Cardiac septum (tissue), 1 donor: Measurements from ENCODE around the gene HSD11B1L. TPM values are rescaled to one million over a fixed set of nuclear protein-coding genes. Genes with fewer than 3 reads are reported as not detected.

Source experiments
- DNase-seq: peaks from one replicate; pipeline ENCODE4 v3.0.0-alpha.2; 2020; ENCODE audit warnings: low spot score
- intact Hi-C: fragments of 100-400 bp; cut with DNase I; formaldehyde crosslinking; loops from one replicate; pipeline ENCODE4 v1.14.0; 2022
- long read RNA-seq: library from polyadenylated mRNA; unstranded; transcript quantifications from one replicate; pipeline ENCODE4 v2.0.0, GENCODE V29; 2021
- total RNA-seq: library from RNA; stranded (reverse); fragmentation: NEBNext Ultra II Directional; extraction: Animal tissue kit (Norgen Biotek cat#: 25700); gene quantifications from one replicate; pipeline ENCODE4 v1.2.1, GENCODE V29; 2021
- donor health status: DM: no; HTN: no; CAD: no.

HSD11B1L gene, protein sequence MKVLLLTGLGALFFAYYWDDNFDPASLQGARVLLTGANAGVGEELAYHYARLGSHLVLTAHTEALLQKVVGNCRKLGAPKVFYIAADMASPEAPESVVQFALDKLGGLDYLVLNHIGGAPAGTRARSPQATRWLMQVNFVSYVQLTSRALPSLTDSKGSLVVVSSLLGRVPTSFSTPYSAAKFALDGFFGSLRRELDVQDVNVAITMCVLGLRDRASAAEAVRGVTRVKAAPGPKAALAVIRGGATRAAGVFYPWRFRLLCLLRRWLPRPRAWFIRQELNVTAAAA
- 4.3 TPM for total RNA-seq
- long read RNA-seq, partial matches to known transcripts: 3 of 9 reads
- long read RNA-seq, other reads (novel, unspliced or antisense): 3 of 9 reads

DNA sequence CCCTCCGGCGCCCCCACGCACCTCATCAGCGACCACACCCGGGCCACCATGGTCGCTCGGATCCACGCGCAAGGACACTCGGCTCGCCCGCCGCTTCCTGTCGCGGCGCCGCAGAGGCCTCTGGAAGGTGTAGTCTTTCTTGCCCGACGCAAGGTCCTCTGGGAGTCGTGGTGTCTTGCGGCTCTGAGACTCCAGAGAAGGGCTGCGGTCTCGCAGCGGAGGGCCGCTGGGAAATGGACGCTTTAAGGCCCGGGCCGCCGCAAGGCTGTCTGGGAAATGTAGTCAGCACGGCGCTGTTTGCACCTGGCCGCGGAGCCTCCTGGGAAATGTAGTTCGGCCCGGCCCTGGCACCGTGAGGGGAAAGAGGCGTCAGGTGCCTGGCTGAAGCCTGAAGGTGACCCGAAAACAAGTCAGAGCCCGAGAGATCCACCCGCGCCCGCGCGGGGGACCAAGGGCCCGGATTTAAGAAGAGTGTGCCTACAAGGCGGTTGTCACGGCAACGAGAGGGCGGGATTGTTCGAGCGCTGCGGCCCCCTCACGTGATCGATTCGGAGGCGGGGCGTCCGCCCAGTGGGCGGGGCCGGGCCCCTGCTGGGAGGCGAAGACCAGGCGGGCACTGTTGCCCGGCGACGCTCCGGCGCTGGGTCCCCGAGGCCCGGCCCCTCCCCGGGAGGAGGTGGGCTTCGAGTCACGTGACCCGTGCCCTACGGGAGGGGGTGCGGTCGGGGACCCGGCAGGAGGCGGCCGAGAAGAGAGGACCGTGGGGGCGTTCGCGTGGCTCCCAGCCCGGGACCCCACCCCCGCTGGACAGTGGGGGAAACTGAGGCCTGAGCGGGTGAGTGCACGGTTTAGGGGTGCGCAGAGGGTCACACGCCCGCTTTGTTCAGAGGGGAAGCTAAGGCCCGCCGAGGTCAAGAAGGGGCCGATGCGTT lies at the start of gene HSD11B1L, which contains the start of gene MICOS13:
TSS of gene HSD11B1L (plus strand) at position 591 of the 932 bp plus-strand sequence. CDS start 3,806 bp downstream, outside the sequence.
TSS of gene MICOS13 (minus strand) at position 80 of the 932 bp plus-strand sequence. CDS start at position 50, 30 bp downstream.
- DNase-seq: peak; percentile 100
- intact Hi-C loops: loop anchor here (1.0 to 5.0 kb wide), 2 partner anchors 58 to 112 kb away; partner anchors contain the start of genes DUS3L and SAFB2

DNA sequence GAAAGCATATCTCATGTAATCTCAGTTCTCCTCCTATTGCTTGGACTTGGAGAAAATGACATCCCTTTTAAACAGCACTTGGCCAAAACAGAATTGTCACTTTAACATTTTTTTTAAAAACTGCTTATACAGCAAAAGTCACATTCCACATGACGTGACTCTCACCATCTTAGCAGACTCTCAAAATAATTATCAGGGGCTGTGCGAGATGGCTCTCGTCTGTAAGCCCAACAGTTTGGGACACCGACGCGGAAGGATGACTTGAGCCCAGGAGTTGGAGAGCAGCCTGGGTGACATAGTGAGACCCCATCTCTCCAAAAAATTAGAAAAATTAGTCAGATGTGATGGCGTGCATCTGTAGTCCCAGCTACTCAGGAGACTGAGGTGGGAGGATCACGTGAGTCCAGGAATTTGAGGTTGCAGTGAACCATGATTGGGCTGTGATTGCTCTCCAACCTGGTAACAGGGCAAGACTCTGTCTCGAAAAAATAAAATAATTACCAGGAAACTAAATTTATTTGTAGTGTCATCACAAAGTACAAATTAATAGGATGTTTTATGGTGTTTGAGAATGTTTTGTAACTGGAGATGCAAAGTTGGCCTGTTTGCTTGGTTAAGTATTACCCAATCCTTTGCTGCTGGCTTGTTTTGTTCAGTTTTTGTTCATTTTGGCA lies 49.1 kb upstream of the HSD11B1L start:
- intact Hi-C loops: no loop called here
- DNase-seq: no peak

DNA sequence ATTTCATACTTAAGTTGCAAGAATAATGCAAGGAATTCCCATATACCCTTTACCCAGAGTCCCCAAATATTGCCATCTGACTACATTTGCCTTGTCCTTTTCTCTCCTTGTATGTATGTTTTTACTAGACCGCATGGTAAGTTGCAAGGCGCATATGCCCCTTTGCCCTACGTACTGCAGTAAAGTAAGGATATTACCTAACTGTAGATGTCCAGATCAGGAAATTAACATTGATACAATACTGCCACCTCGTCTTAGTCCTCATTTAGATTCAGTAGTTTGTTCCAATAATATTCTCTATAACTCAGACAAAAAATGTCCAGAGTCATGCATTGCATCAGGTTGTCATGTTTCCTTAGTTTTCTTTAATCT lies 48.6 kb upstream of the HSD11B1L start:
- intact Hi-C loops: no loop called here
- no peak for DNase-seq

DNA sequence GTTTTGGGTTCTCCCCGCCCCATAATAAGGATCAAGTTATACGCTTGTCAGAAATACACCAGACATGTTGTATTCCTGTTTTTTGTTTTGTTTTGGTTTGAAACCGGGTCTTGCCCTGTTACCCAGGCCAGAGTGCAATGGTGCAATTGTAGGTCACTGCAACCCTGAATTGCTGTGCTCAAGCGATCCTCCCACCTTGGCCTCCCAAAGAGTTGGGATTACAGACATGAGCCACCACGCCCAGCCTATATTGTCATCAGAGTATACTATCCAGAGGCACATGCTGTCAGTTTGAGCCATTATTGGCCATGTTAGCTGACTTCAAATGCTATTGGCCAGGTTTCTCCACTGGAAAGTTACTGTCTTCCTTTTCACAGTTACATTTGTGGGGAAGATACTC lies 48.2 kb upstream of the HSD11B1L start:
- intact Hi-C loops: no loop called here
- no peak for DNase-seq

DNA sequence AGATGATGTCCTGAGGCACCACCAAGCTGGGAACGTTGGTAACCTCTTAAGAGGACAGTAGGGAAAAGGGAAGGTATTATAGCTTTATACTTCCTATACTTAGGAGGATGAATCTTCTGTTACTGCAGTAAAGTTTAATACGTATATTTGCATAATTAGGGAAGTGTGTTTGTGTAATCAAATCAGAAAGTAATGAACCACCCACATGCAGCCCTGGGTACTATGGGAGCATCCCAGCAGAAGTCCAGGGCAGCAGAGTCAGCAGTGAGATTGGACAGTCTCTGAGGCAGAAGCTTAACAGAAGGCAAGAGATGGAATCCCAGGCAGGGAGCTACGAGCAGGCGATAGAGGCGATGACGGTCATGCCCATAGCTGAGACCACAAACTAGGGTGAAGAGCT lies 45.4 kb upstream of the HSD11B1L start:
- no peak for DNase-seq
- intact Hi-C loops: no loop called here

DNA sequence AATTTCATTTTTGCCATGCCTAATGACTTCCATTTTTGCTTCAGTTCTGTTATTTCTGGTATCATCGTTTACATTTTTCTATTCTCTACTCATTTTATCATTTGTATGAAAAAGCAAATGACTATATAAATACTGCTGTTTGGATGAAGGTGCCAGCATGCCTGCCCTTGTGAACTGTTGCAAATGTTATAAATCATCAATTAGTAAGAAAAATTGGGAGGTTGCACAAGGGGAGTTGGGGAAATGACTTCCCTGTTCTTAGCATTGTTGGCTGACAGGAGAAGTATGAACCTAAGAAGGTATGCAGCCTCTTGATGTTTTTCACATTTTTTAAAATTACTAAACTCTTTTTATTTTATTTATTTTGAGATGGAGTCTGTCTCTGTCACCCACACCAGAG lies 42.9 kb upstream of the HSD11B1L start:
- no peak for DNase-seq
- intact Hi-C loops: no loop called here

DNA sequence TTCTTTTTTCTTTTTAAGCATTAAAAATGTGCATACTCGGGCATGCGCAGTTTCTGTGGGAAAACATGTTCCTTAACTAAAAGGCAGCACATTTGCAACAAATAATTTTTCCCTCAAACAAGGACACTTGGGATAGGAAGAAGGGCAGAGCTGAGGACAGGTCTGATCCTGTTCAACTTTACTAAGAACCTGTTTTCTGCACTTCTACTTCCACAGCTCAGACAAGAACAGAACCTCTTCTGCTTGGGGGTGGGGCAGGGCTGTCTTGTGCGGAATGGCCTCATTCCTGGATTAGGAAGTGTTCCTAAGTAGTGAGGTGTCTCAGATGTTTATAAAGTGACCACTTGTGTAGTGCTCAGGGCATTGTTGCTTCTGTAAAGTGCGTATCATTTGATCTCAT lies 39.7 kb upstream of the HSD11B1L start:
- intact Hi-C loops: no loop called here

DNA sequence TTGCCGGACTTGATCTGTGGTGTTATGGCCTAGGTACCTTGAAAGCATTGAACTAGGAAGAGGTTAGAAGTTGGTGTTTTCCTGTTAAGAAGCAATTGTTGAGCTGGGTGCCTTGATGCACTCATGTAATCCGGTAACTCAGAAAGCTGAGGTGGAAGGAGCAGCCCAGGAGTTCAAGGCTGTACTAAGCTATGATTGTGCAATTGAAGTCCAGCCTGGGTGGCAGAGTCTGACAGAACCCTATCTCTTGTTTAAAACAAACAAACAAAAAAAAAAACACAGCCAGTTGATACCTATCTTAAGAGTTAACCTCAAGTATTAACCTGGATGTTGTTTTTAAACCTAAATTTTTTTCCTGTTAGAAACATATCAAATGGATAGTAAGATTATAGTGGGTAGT lies 38.6 kb upstream of the HSD11B1L start:
- intact Hi-C loops: no loop called here
- no peak for DNase-seq

More for the DNA sequence above, 39.7 kb upstream of the HSD11B1L start:
- no peak for DNase-seq

DNA sequence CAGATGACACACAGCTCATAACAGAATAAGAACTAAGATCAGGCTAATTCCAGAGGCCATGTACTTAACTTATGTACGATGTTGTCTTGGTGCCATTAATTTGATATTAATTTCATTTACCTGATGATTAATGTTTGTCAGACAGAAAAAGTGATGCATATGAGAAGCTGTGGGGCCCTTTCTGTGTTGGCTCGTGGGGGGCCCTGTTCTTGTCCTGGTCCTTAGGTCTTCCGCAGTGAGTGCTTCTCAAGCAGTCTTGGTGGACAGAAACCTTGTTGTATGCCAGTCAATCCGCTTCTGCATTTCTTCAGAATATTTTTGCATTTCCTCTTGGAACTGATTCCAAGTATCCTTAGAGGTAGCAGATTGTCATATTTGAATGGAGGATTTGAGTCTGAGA lies 37.8 kb upstream of the HSD11B1L start:
- intact Hi-C loops: no loop called here
- no peak for DNase-seq

DNA sequence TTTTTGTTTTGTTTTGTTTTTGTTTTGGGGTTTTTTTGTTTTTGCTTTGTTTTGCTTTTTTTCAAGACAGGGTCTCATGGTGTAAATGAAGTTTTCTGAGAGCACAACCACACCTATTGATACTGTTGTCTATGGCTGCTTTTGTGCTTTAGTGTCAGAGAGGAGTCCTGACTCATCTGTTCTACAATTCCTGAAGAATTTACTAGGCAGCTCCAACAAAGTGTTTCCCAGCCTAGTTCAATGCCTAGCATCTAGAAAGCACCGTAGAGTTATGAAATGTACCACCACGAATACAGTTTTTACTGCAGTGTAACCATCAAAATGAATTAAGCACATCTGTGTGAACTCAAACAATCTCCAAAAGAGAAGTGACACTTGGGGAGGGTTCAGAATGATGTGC lies 36.8 kb upstream of the HSD11B1L start:
- no peak for DNase-seq
- intact Hi-C loops: no loop called here

DNA sequence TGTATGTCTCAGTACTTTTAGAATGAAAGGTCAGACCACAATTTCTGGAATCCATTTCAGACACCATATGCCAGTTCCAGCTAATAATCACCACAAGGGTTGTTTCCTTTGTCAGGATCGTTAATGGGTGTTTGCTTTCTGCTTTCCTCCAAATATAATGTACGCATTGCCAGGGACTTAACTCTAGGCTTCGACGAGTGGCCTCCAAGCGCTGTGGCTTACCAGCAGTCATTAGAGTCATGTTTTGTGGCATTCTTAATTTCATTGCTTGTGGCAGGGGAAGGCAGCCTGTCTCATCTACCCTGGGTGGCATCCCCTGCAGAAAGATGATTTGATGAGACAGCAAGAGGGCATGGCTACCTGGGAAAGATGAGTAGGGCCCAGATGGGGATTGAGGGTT lies 35.4 kb upstream of the HSD11B1L start:
- intact Hi-C loops: no loop called here
- DNase-seq: no peak

DNA sequence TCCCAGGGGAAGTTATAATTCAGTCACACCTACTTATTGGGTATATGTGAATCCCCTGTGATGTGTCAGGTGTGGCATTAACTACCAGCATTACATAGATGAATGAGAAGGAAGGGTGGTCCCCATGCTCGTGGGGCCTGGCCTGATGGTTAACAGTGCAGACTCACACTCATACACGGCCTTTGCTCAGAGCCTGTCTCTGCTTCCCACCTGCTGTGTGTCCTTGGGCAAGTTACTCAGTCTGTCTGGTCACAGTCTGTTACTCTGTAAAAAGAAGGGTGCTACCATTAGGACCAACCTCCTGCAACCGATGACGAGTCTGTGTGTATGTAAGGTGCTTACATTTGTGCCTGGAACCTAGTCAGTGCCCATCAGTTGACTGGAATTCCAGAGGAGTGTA lies 34.1 kb upstream of the HSD11B1L start:
- no peak for DNase-seq
- intact Hi-C loops: no loop called here

DNA sequence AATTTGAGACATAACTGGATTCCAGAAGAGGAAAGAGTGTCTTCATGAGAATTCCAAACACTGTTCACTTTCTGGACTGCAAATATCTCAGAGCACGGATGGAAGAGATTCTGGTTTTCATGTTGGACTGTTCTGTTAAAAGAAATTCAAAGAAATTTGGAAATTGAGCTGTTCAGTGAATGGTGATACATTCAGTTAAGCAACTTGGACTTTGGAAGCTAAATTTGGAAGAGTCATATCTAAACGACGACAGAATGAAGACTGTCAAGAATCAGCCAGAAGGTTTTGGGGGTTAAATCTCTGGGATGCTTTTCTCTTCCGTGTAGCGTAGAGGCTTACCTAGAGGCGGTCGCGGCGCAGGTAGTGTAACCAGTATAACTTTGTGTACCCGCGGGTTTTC lies 32.4 kb upstream of the HSD11B1L start:
- intact Hi-C loops: no loop called here
- no peak for DNase-seq

DNA sequence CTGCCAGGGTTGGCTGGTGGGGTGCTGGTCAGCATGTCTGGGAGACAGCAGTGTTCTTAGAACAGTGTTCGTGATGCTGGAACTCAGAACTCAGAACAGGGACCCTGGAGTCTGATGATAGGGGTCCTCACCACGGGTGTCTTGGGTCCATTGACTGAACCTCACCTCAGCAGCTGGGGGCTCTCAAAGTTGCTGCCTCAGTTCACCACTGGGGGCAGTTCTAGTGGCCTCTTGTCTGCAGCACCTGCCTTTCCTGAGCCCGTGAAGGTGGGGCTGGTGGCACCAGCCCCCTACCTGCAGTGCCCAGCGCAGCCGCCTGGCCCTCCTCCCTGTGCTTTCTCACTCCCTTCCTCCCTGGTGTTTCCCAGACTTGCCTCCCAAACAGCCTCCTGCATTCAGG lies 29.5 kb upstream of the HSD11B1L start:
- no peak for DNase-seq
- intact Hi-C loops: no loop called here

DNA sequence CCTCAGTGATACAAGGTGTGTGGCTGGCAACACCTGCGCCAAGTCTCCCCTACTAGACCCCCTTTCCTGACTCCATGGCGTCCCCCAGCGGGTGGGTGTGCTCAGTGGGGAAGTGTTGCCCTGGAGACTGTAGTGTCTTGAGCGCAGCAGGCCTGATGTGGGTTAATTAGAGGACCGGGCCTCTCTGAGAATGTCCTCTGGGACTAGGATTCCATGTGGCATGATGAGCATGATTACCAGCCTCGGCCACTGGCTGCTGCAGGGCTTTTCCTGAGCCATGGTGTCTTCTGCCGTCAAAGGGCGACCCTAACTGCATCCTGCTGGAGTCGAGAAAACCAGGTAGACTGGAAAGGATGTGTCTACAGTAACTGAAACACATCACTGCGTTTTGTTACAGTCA lies 28.6 kb upstream of the HSD11B1L start:
- intact Hi-C loops: no loop called here
- no peak for DNase-seq

DNA sequence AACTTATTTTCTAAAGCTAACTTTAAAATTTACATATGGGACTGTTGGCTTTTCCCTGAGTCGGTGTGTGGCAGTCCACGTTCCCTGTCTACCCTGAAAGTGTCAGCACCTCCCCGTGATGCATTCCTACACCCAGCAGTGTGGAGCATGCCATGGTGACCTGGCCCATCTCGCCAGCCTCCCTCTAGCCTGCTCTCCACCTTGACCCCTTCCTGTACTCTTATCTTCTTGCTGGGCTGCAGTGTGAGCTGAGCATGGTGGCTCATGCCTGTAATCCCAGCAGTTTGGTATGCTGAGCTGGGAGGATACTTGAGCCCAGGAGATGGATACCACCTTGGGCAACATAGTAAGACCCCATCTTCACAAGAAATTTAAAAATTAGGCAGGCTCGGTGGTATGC lies 25.9 kb upstream of the HSD11B1L start:
- intact Hi-C loops: no loop called here
- DNase-seq: no peak

DNA sequence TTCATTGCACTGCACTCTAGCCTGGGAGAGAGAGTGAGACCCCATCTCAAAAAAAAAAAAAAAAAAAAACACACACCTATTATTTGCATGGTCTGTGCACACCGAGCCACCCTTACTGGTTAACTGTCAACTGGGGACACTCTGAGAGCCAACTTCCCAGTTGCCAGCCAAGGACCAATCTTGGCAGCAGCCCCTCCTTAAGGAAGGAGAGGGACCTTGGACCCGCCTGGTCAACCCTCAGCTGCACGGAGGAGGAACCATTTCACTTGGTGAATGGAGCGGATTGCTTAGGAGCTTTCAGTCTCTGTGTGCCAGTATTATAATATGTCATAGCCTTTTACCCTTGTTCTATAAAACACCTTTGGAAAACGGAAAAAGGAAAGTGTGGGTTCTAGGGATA lies 25.4 kb upstream of the HSD11B1L start:
- intact Hi-C loops: no loop called here
- DNase-seq: no peak

DNA sequence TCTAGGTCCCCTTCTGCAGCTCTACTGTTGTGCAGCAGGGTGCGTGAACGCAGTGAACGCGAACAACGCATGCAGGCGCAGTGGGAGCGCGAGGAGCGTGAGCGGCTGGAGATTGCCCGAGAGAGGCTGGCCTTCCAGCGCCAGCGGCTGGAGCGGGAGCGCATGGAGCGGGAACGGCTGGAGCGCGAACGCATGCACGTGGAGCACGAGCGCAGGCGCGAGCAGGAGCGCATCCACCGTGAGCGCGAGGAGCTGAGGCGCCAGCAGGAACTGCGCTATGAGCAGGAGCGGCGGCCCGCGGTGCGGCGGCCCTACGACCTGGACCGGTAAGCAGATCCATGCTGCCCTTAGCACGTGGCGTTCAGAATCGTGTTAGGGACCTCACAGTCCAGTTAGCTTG lies 19.3 kb upstream of the HSD11B1L start:
- intact Hi-C loops: no loop called here
- DNase-seq: no peak

DNA sequence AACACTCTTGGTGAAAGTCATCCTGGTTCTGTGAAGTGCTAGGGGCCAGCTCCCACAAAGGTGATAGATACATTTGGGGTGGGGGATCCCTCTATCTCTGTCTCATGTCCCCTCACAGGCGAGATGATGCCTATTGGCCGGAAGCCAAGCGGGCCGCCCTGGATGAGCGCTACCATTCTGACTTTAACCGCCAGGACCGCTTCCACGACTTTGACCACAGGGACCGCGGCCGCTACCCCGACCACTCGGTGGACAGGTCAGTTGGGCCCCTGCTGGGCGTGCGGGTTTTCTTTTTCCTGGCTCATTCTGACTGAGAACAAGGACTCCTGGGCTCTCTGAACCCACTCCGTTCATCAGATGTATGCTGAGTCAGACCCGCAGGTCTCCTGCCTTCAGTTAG lies 16.9 kb upstream of the HSD11B1L start:
- intact Hi-C loops: no loop called here
- no peak for DNase-seq

DNA sequence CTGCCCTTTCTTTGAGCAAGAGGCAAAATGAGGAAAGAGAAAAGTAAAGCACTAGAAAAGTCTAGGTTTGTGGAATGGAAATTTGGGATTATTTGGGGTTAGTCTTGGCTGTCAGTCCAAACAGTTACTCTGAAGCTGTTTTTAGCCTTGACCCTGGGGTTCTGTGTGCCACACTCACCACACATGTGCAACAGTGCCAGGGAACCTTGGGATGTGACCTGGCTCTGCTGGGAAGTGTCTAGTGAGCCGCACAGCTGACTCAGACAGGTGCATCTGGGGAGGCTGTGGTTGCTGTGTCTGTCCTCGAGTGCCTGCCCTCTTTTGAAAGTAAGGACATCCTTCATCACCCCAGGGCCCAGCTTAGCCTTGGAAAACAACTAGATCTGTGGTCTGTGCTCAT lies 16.3 kb upstream of the HSD11B1L start:
- intact Hi-C loops: no loop called here

More for the DNA sequence above, 16.3 kb upstream of the HSD11B1L start:
- DNase-seq: no peak
